ENCODE measurements around the gene MYH3.

The MYH3 gene

DNA sequence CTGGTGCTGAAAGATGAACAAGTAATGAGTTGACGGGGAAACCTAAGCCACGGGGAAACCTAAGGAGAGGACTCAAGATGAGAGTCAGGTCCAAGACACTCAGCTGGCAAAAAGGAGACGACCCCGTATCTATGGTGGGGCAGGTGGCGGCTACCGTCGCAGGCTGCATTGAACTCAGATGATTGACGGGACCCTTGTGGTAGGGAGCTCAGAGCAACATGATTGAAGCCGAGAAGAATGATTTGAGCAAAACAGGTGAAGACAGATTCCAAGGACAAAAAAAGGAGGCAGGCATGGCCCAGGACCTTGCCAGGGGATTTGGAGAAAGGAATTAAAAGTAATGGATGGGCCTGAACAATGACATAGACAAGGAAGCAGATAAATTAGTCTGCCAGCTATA is 7.5 kb upstream of the MYH3 start:
- TF ChIP-seq, protein P1, sequence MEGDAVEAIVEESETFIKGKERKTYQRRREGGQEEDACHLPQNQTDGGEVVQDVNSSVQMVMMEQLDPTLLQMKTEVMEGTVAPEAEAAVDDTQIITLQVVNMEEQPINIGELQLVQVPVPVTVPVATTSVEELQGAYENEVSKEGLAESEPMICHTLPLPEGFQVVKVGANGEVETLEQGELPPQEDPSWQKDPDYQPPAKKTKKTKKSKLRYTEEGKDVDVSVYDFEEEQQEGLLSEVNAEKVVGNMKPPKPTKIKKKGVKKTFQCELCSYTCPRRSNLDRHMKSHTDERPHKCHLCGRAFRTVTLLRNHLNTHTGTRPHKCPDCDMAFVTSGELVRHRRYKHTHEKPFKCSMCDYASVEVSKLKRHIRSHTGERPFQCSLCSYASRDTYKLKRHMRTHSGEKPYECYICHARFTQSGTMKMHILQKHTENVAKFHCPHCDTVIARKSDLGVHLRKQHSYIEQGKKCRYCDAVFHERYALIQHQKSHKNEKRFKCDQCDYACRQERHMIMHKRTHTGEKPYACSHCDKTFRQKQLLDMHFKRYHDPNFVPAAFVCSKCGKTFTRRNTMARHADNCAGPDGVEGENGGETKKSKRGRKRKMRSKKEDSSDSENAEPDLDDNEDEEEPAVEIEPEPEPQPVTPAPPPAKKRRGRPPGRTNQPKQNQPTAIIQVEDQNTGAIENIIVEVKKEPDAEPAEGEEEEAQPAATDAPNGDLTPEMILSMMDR (IDR thresholded peaks at IDR 0.05; ENCODE audit: control insufficient read depth, extremely low read depth, insufficient read depth), result no peak
- no peak for DNase-seq (ENCODE audit: low read depth)
- no peak overlapping the region for H3K4me3 ChIP-seq (ENCODE audit: low read depth, low read length)

DNA sequence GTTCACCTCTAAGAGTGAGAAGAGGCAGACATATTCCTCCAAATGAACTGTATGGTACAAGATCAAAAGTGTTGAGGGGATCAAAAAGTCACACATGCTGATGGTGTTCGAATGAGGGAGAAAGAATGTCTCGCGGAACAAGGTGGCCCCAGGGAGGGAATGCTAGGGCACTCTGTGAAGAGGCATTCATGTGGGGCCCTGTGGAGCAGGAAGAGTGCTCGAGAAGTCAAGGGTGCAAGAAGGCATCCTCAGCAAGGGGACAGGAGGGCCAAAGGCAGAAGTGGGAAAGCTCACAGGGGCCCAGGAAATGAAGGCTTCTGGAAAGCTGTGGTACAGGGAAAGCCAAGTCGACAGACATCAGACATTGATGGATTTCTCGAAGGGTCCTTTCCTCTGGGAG is 6.1 kb upstream of the MYH3 start:
- TF ChIP-seq, protein P1 (IDR thresholded peaks at IDR 0.05; ENCODE audit: control insufficient read depth, extremely low read depth, insufficient read depth), result no peak
- no peak overlapping the region for H3K4me3 ChIP-seq (ENCODE audit: low read depth, low read length)
- DNase-seq (ENCODE audit: low read depth), result no peak

DNA sequence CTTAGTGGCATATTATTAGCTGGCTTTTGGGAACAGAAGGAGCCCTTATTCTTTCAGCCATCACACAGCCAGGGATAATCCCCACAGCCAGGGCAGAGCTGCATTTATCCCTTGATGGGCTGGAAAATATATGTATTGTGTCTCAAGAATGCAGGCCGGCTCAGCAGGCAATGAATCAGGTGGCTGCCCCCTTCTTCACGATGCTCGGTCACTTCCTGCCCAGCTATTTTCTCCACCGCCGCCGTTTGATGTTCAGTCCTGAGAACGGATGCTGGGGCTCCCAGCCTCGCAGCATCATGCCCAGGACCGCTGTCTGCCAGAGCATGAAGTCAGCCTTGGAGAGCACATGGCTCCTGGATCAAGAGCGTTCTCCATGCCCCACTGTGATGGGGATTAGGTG is 4.3 kb upstream of the MYH3 start:
- no peak for DNase-seq (ENCODE audit: low read depth)
- H3K4me3 ChIP-seq (ENCODE audit: low read depth, low read length), result no peak overlapping the region
- TF ChIP-seq, protein P1 (IDR thresholded peaks at IDR 0.05; ENCODE audit: control insufficient read depth, extremely low read depth, insufficient read depth), result no peak

DNA sequence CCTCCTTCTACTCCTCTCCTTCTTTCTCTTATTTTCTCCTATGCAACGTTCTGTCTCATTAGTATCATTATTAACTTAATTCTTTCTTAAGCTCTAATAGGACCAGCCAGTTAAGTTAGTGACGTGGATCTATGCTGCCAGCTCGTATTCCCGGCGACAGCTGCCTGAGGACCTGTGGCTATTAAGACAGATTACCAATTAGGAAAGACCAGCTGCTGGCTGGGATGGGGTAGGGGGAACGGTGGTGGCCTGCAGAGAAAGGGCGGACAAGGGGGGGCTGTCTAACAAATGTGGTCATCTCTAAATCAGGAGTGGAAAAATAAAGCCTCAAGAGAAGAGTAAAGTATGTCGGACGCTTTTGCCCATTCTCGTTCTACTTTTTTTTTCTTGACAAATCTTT is 770 bp upstream of the MYH3 start:
- TF ChIP-seq, protein P1 (IDR thresholded peaks at IDR 0.05; ENCODE audit: control insufficient read depth, extremely low read depth, insufficient read depth), result no peak
- no peak for DNase-seq (ENCODE audit: low read depth)
- no peak overlapping the region for H3K4me3 ChIP-seq (ENCODE audit: low read depth, low read length)

DNA sequence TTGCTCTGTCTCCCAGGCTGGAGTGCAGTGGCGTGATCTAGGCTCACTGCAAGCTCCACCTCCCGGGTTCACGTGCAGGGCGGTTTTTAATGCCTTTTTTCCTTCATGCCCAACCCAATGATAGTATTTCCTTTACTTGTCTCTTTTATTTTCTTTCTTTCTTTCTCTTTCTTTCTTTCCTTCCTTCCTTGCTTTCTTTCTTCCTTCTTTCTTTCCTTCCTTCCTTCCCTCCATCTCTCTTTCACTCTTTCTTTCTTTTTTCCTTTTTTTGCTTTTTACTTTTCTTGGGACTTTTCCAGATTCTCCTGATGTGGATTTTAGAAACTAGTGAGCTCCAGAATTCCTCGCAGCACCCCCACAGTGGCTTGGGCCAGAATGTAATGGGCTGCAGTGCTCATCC is 3.1 kb downstream of the MYH3 start:
- no peak for DNase-seq (ENCODE audit: low read depth)
- TF ChIP-seq, protein P1 (IDR thresholded peaks at IDR 0.05; ENCODE audit: control insufficient read depth, extremely low read depth, insufficient read depth), result no peak
- H3K4me3 ChIP-seq (ENCODE audit: low read depth, low read length), result no peak overlapping the region

DNA sequence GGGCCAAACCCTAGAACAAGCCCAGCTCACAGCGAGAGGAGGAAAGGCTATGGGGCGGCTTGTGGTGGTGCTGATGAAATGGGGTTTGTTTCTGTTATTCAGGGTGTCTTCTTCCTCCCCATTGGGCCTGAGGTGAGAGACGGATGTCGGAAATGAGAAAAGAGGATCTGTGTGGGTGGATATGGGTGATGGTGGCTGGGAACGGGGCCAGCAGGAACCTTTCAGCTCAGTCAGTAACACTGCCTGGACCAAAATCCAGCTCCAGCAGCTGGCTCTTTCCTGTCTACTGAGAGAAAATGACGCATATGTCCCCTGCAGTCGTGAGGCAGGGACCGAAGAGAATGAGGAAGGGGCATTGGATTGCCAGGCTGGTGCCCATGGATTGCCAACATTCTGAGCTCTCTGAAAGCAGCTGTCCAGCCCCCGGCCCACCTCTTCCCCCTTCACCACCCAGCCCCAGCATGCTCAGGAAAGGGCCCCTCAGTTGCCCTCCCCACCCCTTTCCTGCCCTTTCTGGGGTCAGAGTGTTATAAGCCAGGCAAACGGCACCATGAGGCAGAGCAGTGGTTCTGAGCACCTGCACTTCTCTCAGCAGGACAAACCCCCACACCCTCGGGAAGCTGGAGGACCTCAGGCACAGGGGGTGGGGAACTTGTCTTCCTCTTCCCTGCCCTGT is 4.0 kb downstream of the MYH3 start:
- H3K4me3 ChIP-seq (ENCODE audit: low read depth, low read length), result no peak overlapping the region
- DNase-seq (ENCODE audit: low read depth), result no peak
- TF ChIP-seq, protein P1 (IDR thresholded peaks at IDR 0.05; ENCODE audit: control insufficient read depth, extremely low read depth, insufficient read depth), result no peak

DNA sequence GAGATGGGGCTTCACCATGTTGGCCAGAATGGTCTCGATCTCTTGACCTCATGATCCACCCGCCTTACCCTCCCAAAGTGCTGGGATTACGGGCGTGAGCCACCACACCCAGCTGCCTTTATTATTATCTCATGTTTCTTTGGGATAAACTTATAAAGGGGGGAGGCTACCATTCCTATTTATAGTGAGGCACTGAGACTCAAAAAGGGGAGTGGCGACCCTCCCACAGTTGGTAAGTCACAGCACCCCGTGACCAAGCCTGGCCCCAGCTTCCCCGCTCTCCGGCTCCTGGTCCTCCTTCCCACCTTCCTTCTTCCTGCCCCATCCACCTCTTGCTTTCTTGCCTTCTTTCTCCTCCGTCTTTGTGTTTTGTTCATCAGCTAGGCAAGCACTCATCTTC is 5.2 kb downstream of the MYH3 start:
- DNase-seq (ENCODE audit: low read depth), result no peak
- TF ChIP-seq, protein P1 (IDR thresholded peaks at IDR 0.05; ENCODE audit: control insufficient read depth, extremely low read depth, insufficient read depth), result no peak
- no peak overlapping the region for H3K4me3 ChIP-seq (ENCODE audit: low read depth, low read length)
